ENCODE data around the gene CAMK4. TPM values are rescaled to one million over a fixed set of nuclear protein-coding genes. Genes with fewer than 3 reads are reported as not detected.

Gene CAMK4
- total and polyA plus RNA-seq, 10 donors, result 0.90 to 22.3 (median 12.6) TPM

DNA sequence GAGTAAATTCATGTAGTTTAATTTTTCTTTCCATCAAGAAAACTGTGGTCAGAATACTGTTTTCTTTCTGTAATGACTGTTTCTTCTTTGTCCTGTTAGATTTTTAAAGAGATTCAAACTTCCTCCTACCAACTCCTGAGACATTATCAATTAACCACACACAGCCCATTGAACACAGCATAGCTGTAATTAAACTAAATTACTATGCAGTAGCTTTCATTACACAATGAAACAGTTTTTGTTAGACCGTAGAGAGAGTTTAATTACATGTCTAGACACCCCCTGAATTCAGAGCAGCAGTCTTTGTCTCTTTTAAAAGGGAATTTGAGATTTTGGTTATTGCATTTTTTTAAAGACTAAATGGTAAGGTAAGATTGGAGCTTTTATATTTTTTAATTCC, 210.6 kb downstream of the CAMK4 start:
- Histone ChIP-seq H3K27ac (no peak overlapping the region), H3K4me1 (no peaks in the 10 kb centered on the region), H3K9me3 (no peaks in the 10 kb centered on the region), H3K4me3 (no peak overlapping the region), H3K36me3 (no peaks in the 10 kb centered on the region), H3K27me3 (replicated peaks in 1 of 7) (no peaks in the 10 kb centered on the region)
- TF ChIP-seq POLR2A (IDR thresholded peaks at IDR 0.05), result no peak
- TF ChIP-seq POLR2AphosphoS5 (IDR thresholded peaks at IDR 0.05), result no peak
- 81 to 91% (median 86%) methylated on average over 1 of the region's 1 CpG for WGBS, 5 donors
- intact Hi-C loops (cut with DNase I; ENCODE audit: low total_unique reads), result no loop called here
- no peak for DNase-seq

DNA sequence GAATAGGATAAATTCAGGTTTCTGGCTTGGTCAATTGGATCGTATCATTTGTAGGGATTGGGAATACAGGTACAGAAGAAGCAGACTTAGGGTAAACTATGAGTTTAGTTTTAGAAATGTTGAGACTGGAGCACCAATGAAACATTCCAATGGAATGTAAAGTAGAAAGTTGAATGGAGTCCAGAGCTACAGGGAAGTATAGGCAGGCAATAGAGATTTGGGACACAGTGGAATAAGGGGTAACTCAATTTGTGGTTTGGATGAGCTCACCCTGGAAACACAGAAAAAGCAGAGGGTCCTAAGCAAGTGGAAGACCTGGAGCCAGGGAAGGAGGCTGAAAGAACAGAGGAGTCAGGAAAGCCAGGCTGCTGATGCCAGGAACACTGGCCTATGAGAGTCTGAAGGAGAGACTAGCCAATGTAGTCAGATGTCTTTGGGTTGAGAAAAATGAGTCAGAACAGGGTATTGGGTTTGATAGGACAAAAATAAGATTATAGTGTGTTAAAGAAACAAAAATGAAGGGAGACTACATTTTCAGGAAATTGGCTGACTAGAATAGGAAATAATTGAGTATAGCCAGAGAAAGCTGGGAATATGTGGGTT, 215.4 kb downstream of the CAMK4 start:
- no peak for DNase-seq
- 90 to 95% (median 92%) methylated on average over 1 of the region's 1 CpG for WGBS, 5 donors
- intact Hi-C loops (cut with DNase I; ENCODE audit: low total_unique reads), result no loop called here
- Histone ChIP-seq H3K4me3 (no peak overlapping the region), H3K36me3 (no peaks in the 10 kb centered on the region), H3K4me1 (no peaks in the 10 kb centered on the region), H3K27ac (no peak overlapping the region), H3K27me3 (replicated peaks in 1 of 7) (no peaks in the 10 kb centered on the region), H3K9me3 (no peaks in the 10 kb centered on the region)
- TF ChIP-seq POLR2AphosphoS5 (IDR thresholded peaks at IDR 0.05) (no peak), POLR2A (IDR thresholded peaks at IDR 0.05) (no peak)
- TF ChIP-seq, protein P1, sequence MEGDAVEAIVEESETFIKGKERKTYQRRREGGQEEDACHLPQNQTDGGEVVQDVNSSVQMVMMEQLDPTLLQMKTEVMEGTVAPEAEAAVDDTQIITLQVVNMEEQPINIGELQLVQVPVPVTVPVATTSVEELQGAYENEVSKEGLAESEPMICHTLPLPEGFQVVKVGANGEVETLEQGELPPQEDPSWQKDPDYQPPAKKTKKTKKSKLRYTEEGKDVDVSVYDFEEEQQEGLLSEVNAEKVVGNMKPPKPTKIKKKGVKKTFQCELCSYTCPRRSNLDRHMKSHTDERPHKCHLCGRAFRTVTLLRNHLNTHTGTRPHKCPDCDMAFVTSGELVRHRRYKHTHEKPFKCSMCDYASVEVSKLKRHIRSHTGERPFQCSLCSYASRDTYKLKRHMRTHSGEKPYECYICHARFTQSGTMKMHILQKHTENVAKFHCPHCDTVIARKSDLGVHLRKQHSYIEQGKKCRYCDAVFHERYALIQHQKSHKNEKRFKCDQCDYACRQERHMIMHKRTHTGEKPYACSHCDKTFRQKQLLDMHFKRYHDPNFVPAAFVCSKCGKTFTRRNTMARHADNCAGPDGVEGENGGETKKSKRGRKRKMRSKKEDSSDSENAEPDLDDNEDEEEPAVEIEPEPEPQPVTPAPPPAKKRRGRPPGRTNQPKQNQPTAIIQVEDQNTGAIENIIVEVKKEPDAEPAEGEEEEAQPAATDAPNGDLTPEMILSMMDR (IDR thresholded peaks at IDR 0.05 in 8 of 11, conservative IDR thresholded peaks at IDR 0.05 in 3 of 11), result no peak

DNA sequence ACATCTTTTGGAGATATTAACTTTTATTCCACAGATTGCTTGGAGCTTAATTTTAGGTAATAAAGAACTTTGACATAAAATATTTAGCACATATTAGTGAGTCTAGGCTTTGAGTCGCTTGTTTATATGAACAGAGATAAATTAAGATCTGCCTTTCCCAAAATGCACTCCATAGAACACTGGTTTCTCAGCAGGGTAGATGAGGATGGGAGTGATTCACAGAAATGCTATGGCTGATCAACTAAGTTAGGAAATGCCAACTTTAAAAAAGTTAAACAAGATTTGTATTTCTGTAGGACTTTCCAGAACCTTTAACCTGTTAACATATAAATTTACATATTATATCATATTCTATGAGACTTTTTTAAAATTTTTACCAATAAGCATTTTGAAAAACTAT, 222.9 kb downstream of the CAMK4 start:
- Histone ChIP-seq H3K4me3 (no peak overlapping the region), H3K9me3 (no peaks in the 10 kb centered on the region), H3K4me1 (no peaks in the 10 kb centered on the region), H3K36me3 (no peaks in the 10 kb centered on the region), H3K27me3 (replicated peaks in 1 of 7) (no peaks in the 10 kb centered on the region), H3K27ac (no peak overlapping the region)
- WGBS, 5 donors, result 86 to 93% (median 89%) methylated on average over 1 of the region's 1 CpG
- DNase-seq, result no peak
- TF ChIP-seq POLR2AphosphoS5 (IDR thresholded peaks at IDR 0.05) (no peak), POLR2A (IDR thresholded peaks at IDR 0.05) (no peak)
- TF ChIP-seq, protein P1 (IDR thresholded peaks at IDR 0.05 in 8 of 11, conservative IDR thresholded peaks at IDR 0.05 in 3 of 11), result no peak
- intact Hi-C loops (cut with DNase I; ENCODE audit: low total_unique reads), result no loop called here

DNA sequence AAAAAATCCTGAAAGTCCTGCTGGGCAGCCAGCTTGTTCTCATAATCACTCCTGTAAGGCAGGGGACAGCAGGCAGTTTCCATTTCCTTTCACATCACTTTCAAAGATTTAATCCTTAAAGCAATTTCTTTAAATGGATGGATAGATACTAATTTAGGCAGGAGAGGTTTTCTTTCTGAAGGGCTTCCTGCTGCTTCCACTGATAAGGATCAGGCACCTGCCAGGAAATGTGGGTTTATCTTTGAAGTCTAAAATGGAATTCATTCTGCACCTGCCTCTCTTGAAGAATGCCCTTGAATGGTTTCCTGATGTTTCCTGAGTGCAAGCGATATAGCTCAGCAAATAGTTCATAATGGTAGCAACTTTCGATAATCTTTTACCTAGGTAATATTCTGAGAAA, 223.6 kb downstream of the CAMK4 start:
- Histone ChIP-seq H3K9me3 (no peaks in the 10 kb centered on the region), H3K27me3 (replicated peaks in 1 of 7) (no peaks in the 10 kb centered on the region), H3K36me3 (no peaks in the 10 kb centered on the region), H3K4me3 (no peak overlapping the region), H3K4me1 (no peaks in the 10 kb centered on the region), H3K27ac (no peak overlapping the region)
- TF ChIP-seq, protein P1 (IDR thresholded peaks at IDR 0.05 in 8 of 11, conservative IDR thresholded peaks at IDR 0.05 in 3 of 11), result no peak
- TF ChIP-seq POLR2A (IDR thresholded peaks at IDR 0.05) (no peak), POLR2AphosphoS5 (IDR thresholded peaks at IDR 0.05) (no peak)
- intact Hi-C loops (cut with DNase I; ENCODE audit: low total_unique reads), result no loop called here
- DNase-seq, result no peak
- WGBS, 5 donors, result 9 to 31% (median 12%) methylated on average over 2 of the region's 2 CpGs
